ENCODE results near the gene RSAD1. TPM values are rescaled to one million over a fixed set of nuclear protein-coding genes. Genes with fewer than 3 reads are reported as not detected.

Gene RSAD1
- total RNA-seq, 2 experiments from 2014 or later = 24.5 to 28.4 TPM

Other genes starting within 250 kb of the RSAD1 start
- gene TMEM92, start 204.4 kb upstream of the RSAD1 start, total RNA-seq = under 1 TPM in 1 of 2 experiments, not detected in 1; 0.08 TPM
- gene XYLT2, start 132.7 kb upstream of the RSAD1 start, total RNA-seq = 10 to 100 TPM; 26.7 to 29.7 TPM
- gene MRPL27, start 105.7 kb upstream of the RSAD1 start, total RNA-seq = 10 to 100 TPM; 56.5 to 57.5 TPM
- gene EME1, start 105.6 kb upstream of the RSAD1 start, total RNA-seq = 10 to 100 TPM; 25.1 to 26.1 TPM
- gene LRRC59, start 81.3 kb upstream of the RSAD1 start, total RNA-seq = 10 to 100 TPM; 67.1 to 68.9 TPM
- gene ACSF2, start 52.6 kb upstream of the RSAD1 start, total RNA-seq = 10 to 100 TPM; 28.7 to 30.7 TPM
- gene CHAD, start 10.0 kb upstream of the RSAD1 start, total RNA-seq = not detected
- 10 to 100 TPM; 13.4 to 15.2 TPM for gene MYCBPAP, start 29.6 kb downstream of the RSAD1 start, total RNA-seq
- gene EPN3, start 53.9 kb downstream of the RSAD1 start, total RNA-seq = not detected
- 10 to 100 TPM; 14.5 to 17.8 TPM for gene SPATA20, start 68.3 kb downstream of the RSAD1 start, total RNA-seq
- gene CACNA1G, start 81.9 kb downstream of the RSAD1 start, total RNA-seq = not detected
- gene ABCC3, start 156.0 kb downstream of the RSAD1 start, total RNA-seq = under 1 TPM in 1 of 2 experiments, not detected in 1; 0.25 TPM
- 10 to 100 TPM; 29.8 to 31.1 TPM for gene ANKRD40, start 229.1 kb downstream of the RSAD1 start, total RNA-seq
- 100 to 1,000 TPM; 133 to 139 TPM for gene LUC7L3, start 240.7 kb downstream of the RSAD1 start, total RNA-seq